Panc1 (cell line): ENCODE data around the gene FRMD4A. TPM values are rescaled to one million over a fixed set of nuclear protein-coding genes. Genes with fewer than 3 reads are reported as not detected.
"Not testable (repeated sequence)": the region's sequence is repeated elsewhere in the genome, so short reads cannot be mapped to it uniquely, and the experiment has no call there.

Experiments
- ATAC-seq: fragments of 200-7000 bp; cut with Tn5 transposase; 2 replicates; pipeline ENCODE4 v1.9.1; 2020; ENCODE audit warnings: mild to moderate bottlenecking, moderate library complexity
- BruUV-seq: library from RNA; stranded (reverse); fragments of 400-500 nt; replicated peaks from 2 replicates; lab custom pipeline; 2021; lab: Mats Ljungman, UMichigan
- CTCF ChIA-PET: fragments of 300-600 bp; sonication (Branson Sonifier 250); formaldehyde crosslinking; loops from one replicate; lab custom pipeline; 2022; ENCODE audit warnings: antibody characterized with exemption; lab: Charles Lee
- POLR2A ChIA-PET: fragments of 300-600 bp; sonication (Branson Sonifier 250); formaldehyde crosslinking; loops from one replicate; lab custom pipeline; 2022; ENCODE audit warnings: antibody characterized with exemption; lab: Charles Lee
- DNase-seq: peaks from one replicate; pipeline ENCODE4 v3.0.0-alpha.2; 2010; ENCODE audit warnings: low read depth, low spot score
- H3K27ac ChIP-seq: 2 replicates; pipeline ENCODE4 v1.5.1; 2011; ENCODE audit warnings: mild to moderate bottlenecking, low read length, inconsistent platforms
- H3K27me3 ChIP-seq: fragments of 200-500 bp; sonication (Bioruptor generic); 2 replicates; pipeline ENCODE4 v1.6.0; 2014; ENCODE audit warnings: low read length, inconsistent platforms; ENCODE audit not compliant: control insufficient read depth, insufficient read depth
- H3K36me3 ChIP-seq: fragments of 200-500 bp; sonication (Bioruptor generic); 2 replicates; pipeline ENCODE4 v1.5.1; 2014; ENCODE audit warnings: inconsistent platforms, mild to moderate bottlenecking, low read length, moderate library complexity; ENCODE audit not compliant: control insufficient read depth, insufficient read depth
- H3K4me1 ChIP-seq: 2 replicates; pipeline ENCODE4 v1.5.1; 2011; ENCODE audit warnings: inconsistent platforms, mild to moderate bottlenecking, low read length, moderate library complexity; ENCODE audit not compliant: control insufficient read depth, insufficient read depth
- H3K4me3 ChIP-seq, 2 experiments: 2 replicates each; pipeline ENCODE4 v1.5.1; 2011 to 2012; ENCODE audit warnings: low read depth in 2 of 2, low read length in 2 of 2, mild to moderate bottlenecking in 2 of 2, inconsistent platforms in 1 of 2, moderate library complexity in 1 of 2
- H3K9me3 ChIP-seq: fragments of 200-500 bp; sonication (Bioruptor generic); 2 replicates; pipeline ENCODE4 v1.5.1; 2014; ENCODE audit warnings: low read depth, mild to moderate bottlenecking, inconsistent platforms, low read length, moderate library complexity; ENCODE audit not compliant: control insufficient read depth, insufficient read depth
- POLR2AphosphoS5 ChIP-seq: IDR thresholded peaks from 2 replicates; pipeline ENCODE4 v1.6.1; 2012; ENCODE audit warnings: mild to moderate bottlenecking, low read depth, low read length, moderate library complexity
- SIN3A ChIP-seq: IDR thresholded peaks from 2 replicates; pipeline ENCODE4 v1.6.1; 2012; ENCODE audit warnings: low read depth, mild to moderate bottlenecking, low read length, moderate library complexity, borderline replicate concordance; ENCODE audit not compliant: insufficient read depth
- TCF7L2 ChIP-seq: IDR thresholded peaks from 2 replicates; pipeline ENCODE4 v1.6.1; 2011; ENCODE audit warnings: mild to moderate bottlenecking, low read depth, low read length, inconsistent platforms
- in situ Hi-C: cut with HindIII; loops from 2 replicates; pipeline ENCODE4 v1.10.0; 2016; ENCODE audit warnings: low sequenced_read_pairs, low pct_unique_long_range_greater_than_20kb
- intact Hi-C: fragments of 100-400 bp; cut with micrococcal nuclease; formaldehyde crosslinking; loops from one replicate; pipeline ENCODE4 v1.10.0; 2022; ENCODE audit not compliant: unreplicated experiment
- total RNA-seq: library from RNA; stranded (reverse); gene quantifications from one replicate; pipeline ENCODE4 v1.2.1, GENCODE V29; 2021; ENCODE audit not compliant: unreplicated experiment
- TF ChIP-seq, protein P1 (sequence below): fragments of 450-650 bp; IDR thresholded peaks from 2 replicates; pipeline ENCODE4 v1.5.1; 2017; ENCODE audit warnings: mild to moderate bottlenecking
- TF ChIP-seq, protein P2 (sequence below), 2 experiments: IDR thresholded peaks; 2 replicates each; pipeline ENCODE4 v1.6.1; 2011 to 2012; ENCODE audit warnings: low read depth in 2 of 2, control low read depth in 1 of 2, low read length in 1 of 2, mild to moderate bottlenecking in 1 of 2, moderate library complexity in 1 of 2; ENCODE audit not compliant: insufficient read depth in 1 of 2

FRMD4A gene
- total RNA-seq, 1 experiment from 2014 or later = 7.1 TPM

DNA sequence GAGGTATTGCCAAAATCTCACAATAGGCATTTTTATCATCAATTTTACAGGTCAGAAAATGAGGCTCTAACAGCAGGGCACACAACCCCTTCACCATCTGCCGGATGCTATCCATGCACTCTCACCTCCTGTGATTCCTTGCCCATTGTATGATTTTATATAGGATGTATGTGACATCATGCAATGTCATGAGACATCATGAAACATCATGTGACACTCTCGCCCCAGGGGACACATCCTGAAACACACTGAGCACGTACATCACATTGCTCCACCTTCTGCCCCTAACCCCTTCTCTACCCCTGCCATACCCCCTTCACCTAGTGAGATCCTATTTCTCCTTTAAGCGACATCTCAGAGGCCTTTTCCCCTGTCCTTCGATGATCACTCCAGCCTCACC, 189.4 kb downstream of the FRMD4A start:
- intact Hi-C loops = no loop called here
- Histone ChIP-seq H3K4me1 (no peaks in the 10 kb centered on the region), H3K27ac (no peak overlapping the region), H3K4me3 (no peak overlapping the region), H3K9me3 (no peaks in the 10 kb centered on the region), H3K36me3 (no peaks in the 10 kb centered on the region), H3K27me3 (no peaks in the 10 kb centered on the region)
- CTCF ChIA-PET = no interaction called here
- POLR2A ChIA-PET = no interaction called here
- in situ Hi-C loops = no loop called here
- ATAC-seq (no peak), DNase-seq (no peak)
- no peak for TF ChIP-seq SIN3A
- no peak for TF ChIP-seq POLR2AphosphoS5
- no peak for TF ChIP-seq TCF7L2
- TF ChIP-seq, protein P1, sequence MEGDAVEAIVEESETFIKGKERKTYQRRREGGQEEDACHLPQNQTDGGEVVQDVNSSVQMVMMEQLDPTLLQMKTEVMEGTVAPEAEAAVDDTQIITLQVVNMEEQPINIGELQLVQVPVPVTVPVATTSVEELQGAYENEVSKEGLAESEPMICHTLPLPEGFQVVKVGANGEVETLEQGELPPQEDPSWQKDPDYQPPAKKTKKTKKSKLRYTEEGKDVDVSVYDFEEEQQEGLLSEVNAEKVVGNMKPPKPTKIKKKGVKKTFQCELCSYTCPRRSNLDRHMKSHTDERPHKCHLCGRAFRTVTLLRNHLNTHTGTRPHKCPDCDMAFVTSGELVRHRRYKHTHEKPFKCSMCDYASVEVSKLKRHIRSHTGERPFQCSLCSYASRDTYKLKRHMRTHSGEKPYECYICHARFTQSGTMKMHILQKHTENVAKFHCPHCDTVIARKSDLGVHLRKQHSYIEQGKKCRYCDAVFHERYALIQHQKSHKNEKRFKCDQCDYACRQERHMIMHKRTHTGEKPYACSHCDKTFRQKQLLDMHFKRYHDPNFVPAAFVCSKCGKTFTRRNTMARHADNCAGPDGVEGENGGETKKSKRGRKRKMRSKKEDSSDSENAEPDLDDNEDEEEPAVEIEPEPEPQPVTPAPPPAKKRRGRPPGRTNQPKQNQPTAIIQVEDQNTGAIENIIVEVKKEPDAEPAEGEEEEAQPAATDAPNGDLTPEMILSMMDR = no peak
- TF ChIP-seq, protein P2, sequence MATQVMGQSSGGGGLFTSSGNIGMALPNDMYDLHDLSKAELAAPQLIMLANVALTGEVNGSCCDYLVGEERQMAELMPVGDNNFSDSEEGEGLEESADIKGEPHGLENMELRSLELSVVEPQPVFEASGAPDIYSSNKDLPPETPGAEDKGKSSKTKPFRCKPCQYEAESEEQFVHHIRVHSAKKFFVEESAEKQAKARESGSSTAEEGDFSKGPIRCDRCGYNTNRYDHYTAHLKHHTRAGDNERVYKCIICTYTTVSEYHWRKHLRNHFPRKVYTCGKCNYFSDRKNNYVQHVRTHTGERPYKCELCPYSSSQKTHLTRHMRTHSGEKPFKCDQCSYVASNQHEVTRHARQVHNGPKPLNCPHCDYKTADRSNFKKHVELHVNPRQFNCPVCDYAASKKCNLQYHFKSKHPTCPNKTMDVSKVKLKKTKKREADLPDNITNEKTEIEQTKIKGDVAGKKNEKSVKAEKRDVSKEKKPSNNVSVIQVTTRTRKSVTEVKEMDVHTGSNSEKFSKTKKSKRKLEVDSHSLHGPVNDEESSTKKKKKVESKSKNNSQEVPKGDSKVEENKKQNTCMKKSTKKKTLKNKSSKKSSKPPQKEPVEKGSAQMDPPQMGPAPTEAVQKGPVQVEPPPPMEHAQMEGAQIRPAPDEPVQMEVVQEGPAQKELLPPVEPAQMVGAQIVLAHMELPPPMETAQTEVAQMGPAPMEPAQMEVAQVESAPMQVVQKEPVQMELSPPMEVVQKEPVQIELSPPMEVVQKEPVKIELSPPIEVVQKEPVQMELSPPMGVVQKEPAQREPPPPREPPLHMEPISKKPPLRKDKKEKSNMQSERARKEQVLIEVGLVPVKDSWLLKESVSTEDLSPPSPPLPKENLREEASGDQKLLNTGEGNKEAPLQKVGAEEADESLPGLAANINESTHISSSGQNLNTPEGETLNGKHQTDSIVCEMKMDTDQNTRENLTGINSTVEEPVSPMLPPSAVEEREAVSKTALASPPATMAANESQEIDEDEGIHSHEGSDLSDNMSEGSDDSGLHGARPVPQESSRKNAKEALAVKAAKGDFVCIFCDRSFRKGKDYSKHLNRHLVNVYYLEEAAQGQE (IDR thresholded peaks at IDR 0.05; ENCODE audit: insufficient read depth in 1 of 2, low read depth in 2 of 2, low read length in 1 of 2) = no peak
- no TSS peak for BruUV-seq

DNA sequence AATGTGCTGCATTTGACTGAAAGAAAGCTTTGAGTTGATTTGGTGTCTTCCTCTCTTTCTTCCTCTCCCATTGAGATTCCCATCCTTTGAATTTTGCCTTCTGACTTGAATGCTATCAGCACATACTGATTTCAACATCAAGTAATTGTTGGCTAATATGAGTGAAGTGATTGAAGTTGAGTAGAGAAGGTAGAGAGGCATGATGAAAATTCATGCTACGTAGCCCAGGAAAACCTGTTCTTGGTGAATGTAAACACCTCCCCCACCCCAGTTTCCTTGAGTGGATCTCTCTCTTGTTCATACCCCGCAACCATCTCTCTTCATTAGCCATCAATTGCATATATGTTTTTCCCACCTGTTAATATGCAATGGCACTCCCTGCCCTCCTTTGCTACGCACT, 193.3 kb downstream of the FRMD4A start:
- no peak for DNase-seq
- Histone ChIP-seq H3K27ac (no peak overlapping the region), H3K4me3 (no peak overlapping the region), H3K9me3 (no peaks in the 10 kb centered on the region), H3K27me3 (no peaks in the 10 kb centered on the region), H3K36me3 (no peaks in the 10 kb centered on the region), H3K4me1 (no peaks in the 10 kb centered on the region)
- TF ChIP-seq, protein P1 = no peak
- TF ChIP-seq, protein P2 (IDR thresholded peaks at IDR 0.05; ENCODE audit: insufficient read depth in 1 of 2, low read depth in 2 of 2, low read length in 1 of 2) = no peak
- TF ChIP-seq SIN3A = no peak
- no peak for TF ChIP-seq TCF7L2
- no peak for TF ChIP-seq POLR2AphosphoS5
- in situ Hi-C loops = no loop called here
- CTCF ChIA-PET = no interaction called here
- no peak for ATAC-seq
- intact Hi-C loops = no loop called here
- BruUV-seq = no TSS peak
- POLR2A ChIA-PET = no interaction called here

DNA sequence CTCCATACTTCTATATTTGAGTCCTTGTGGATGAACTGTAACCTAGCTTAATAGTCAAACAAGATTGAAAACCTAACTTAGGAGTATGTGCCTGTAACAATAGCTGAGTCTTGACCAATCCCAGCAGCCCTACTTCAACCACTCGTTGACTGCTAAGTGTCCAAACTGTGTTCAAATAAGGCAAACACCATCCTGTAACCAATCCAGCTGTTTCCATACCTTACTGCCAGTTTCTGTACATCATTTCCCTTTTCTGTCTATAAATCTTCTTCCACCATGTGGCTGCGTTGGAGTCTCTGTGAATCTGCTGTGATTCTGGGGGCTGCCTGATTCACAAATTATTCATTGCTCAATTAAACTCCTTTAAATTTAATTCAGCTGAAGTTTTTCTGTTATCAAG, 195.5 kb downstream of the FRMD4A start:
- intact Hi-C loops, H3K9me3 ChIP-seq, H3K27me3 ChIP-seq, POLR2A ChIA-PET, in situ Hi-C loops, H3K36me3 ChIP-seq, H3K27ac ChIP-seq, BruUV-seq, H3K4me1 ChIP-seq, ATAC-seq, CTCF ChIA-PET, DNase-seq, H3K4me3 ChIP-seq: not testable (repeated sequence)
